GM12892 (cell line): ENCODE data around the gene CCNT1.

ENCODE experiments used
- POLR2A ChIP-seq: IDR thresholded peaks from 2 replicates; pipeline ENCODE4 v1.6.1; 2011; ENCODE audit warnings: low read depth, low read length, control low read depth
- POLR2AphosphoS5 ChIP-seq: IDR thresholded peaks from 2 replicates; pipeline ENCODE4 v1.6.1; 2011; ENCODE audit warnings: low read depth, low read length, control low read depth
- TAF1 ChIP-seq: IDR thresholded peaks from 2 replicates; pipeline ENCODE4 v1.6.1; 2011; ENCODE audit warnings: low read depth, mild to moderate bottlenecking, control low read depth, low read length, borderline replicate concordance

DNA sequence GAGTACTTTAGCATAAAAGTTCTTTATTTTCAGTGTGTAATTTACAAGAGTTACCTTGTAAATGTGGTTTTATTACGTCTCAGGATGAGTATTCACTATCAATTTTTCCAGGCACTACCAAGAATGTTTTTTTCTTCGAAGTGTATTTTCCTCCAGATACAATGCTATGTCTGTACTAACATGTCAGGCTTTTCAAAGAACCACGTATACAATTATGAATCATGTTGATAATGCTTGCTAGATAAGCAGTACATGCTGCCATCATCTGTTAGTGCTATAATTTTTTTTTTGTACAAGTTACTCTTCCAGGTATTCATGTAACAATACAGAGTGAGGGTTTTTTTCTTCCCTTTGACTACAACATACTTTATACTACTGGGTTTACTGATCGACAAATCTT lies 28.9 kb downstream of the CCNT1 start:
- TF ChIP-seq POLR2A (no peak), TAF1 (no peak), POLR2AphosphoS5 (no peak)
